Measurements from ENCODE around the gene CDKN2A.

- TF ChIP-seq POLR2A (IDR thresholded peaks at IDR 0.05; ENCODE audit: low read depth, low read length), result no peak
- no peak for TF ChIP-seq TAF1 (IDR thresholded peaks at IDR 0.05; ENCODE audit: low read depth, low read length)
- no peak for TF ChIP-seq POLR2AphosphoS5 (IDR thresholded peaks at IDR 0.05; ENCODE audit: low read depth, low read length)
Measured at GRCh38 chr9:21988056-21988990, 5.9 kb downstream of the CDKN2A start.

All from GM12891 (cell line).